Measurements from ENCODE around the gene CCDC33.

CCDC33 gene

GRCh38 chr15:74297887-74298286, 61.8 kb downstream of the CCDC33 start:
- TF ChIP-seq CTCF (IDR thresholded peaks at IDR 0.05; ENCODE audit: low read depth, low read length): no peak
- H3K4me3 ChIP-seq (ENCODE audit: low read depth, low read length): no peak overlapping the region
- in situ Hi-C loops (cut with HindIII; ENCODE audit: low sequenced_read_pairs): no loop called here

GRCh38 chr15:74300057-74300795, 64.1 kb downstream of the CCDC33 start:
- TF ChIP-seq CTCF (IDR thresholded peaks at IDR 0.05; ENCODE audit: low read depth, low read length): no peak
- no peak for DNase-seq (ENCODE audit: low read depth, low spot score)
- in situ Hi-C loops (cut with HindIII; ENCODE audit: low sequenced_read_pairs): no loop called here
- no peak overlapping the region for H3K4me3 ChIP-seq (ENCODE audit: low read depth, low read length)

More at GRCh38 chr15:74297887-74298286, 61.8 kb downstream of the CCDC33 start:
- no peak for DNase-seq (ENCODE audit: low read depth, low spot score)

GRCh38 chr15:74301583-74302361, 65.6 kb downstream of the CCDC33 start:
- in situ Hi-C loops (cut with HindIII; ENCODE audit: low sequenced_read_pairs): no loop called here
- no peak for TF ChIP-seq CTCF (IDR thresholded peaks at IDR 0.05; ENCODE audit: low read depth, low read length)
- no peak for DNase-seq (ENCODE audit: low read depth, low spot score)
- no peak overlapping the region for H3K4me3 ChIP-seq (ENCODE audit: low read depth, low read length)

- in situ Hi-C loops (cut with HindIII; ENCODE audit: low sequenced_read_pairs): no loop called here
- no peak overlapping the region for H3K4me3 ChIP-seq (ENCODE audit: low read depth, low read length)
- peak; percentile 25 for DNase-seq (ENCODE audit: low read depth, low spot score)
- TF ChIP-seq CTCF (IDR thresholded peaks at IDR 0.05; ENCODE audit: low read depth, low read length): peak; percentile 79
Observed at GRCh38 chr15:74302821-74303359, 66.8 kb downstream of the CCDC33 start.

GRCh38 chr15:74303741-74304309, 67.7 kb downstream of the CCDC33 start:
- no peak for TF ChIP-seq CTCF (IDR thresholded peaks at IDR 0.05; ENCODE audit: low read depth, low read length)
- no peak for DNase-seq (ENCODE audit: low read depth, low spot score)
- no peak overlapping the region for H3K4me3 ChIP-seq (ENCODE audit: low read depth, low read length)
- in situ Hi-C loops (cut with HindIII; ENCODE audit: low sequenced_read_pairs): no loop called here

- TF ChIP-seq CTCF (IDR thresholded peaks at IDR 0.05; ENCODE audit: low read depth, low read length): no peak
Observed at GRCh38 chr15:74304431-74304830, 68.3 kb downstream of the CCDC33 start.

More at GRCh38 chr15:74304431-74304830, 68.3 kb downstream of the CCDC33 start:
- H3K4me3 ChIP-seq (ENCODE audit: low read depth, low read length): no peak overlapping the region
- in situ Hi-C loops (cut with HindIII; ENCODE audit: low sequenced_read_pairs): no loop called here
- no peak for DNase-seq (ENCODE audit: low read depth, low spot score)
